WTC11 (cell line): Measurements from ENCODE around the gene PRKAR1B. TPM values are rescaled to one million over a fixed set of nuclear protein-coding genes. Genes with fewer than 3 reads are reported as not detected.

Source experiments
- ATAC-seq: fragments of 200-7000 bp; cut with Tn5 transposase; 2 replicates; pipeline ENCODE4 v1.10.0; 2021; ENCODE audit warnings: mild to moderate bottlenecking, moderate library complexity
- CTCF ChIA-PET: fragments of 300-600 bp; sonication (Branson Sonifier 250); formaldehyde crosslinking; loops from one replicate; lab custom pipeline; 2021; ENCODE audit warnings: antibody characterized with exemption; lab: Charles Lee
- POLR2A ChIA-PET: fragments of 350-600 bp; sonication (Branson Sonifier 250); formaldehyde crosslinking; loops from one replicate; lab custom pipeline; 2021; ENCODE audit warnings: antibody characterized with exemption; lab: Charles Lee
- DNase-seq: peaks from one replicate; pipeline ENCODE4 v3.0.0; 2021; ENCODE audit warnings: low spot score
- H3K27ac Mint-ChIP-seq: 2 replicates; pipeline ENCODE4 v1.8.0; 2021; ENCODE audit warnings: mixed read lengths
- H3K27me3 Mint-ChIP-seq: 2 replicates; pipeline ENCODE4 v1.8.0; 2021; ENCODE audit warnings: low read depth, mild to moderate bottlenecking, moderate library complexity, mixed read lengths
- H3K36me3 Mint-ChIP-seq: 2 replicates; pipeline ENCODE4 v1.8.0; 2021; ENCODE audit warnings: mixed read lengths
- H3K4me1 Mint-ChIP-seq: 2 replicates; pipeline ENCODE4 v1.8.0; 2022; ENCODE audit warnings: mixed read lengths
- H3K4me3 Mint-ChIP-seq: 2 replicates; pipeline ENCODE4 v1.8.0; 2021; ENCODE audit warnings: mild to moderate bottlenecking, moderate library complexity, mixed read lengths
- H3K9me3 Mint-ChIP-seq: 2 replicates; pipeline ENCODE4 v1.8.0; 2021; ENCODE audit warnings: mixed read lengths
- ATF2 ChIP-seq: sonication (generic); formaldehyde crosslinking; IDR thresholded peaks from 2 replicates; pipeline ENCODE4 v1.8.1; 2022; ENCODE audit warnings: low read depth, missing genetic modification reagents, borderline replicate concordance
- CBFB ChIP-seq: sonication (generic); formaldehyde crosslinking; IDR thresholded peaks from 2 replicates; pipeline ENCODE4 v1.8.1; 2022; ENCODE audit warnings: mild to moderate bottlenecking, low read depth, missing genetic modification reagents
- CREB1 ChIP-seq: sonication (generic); formaldehyde crosslinking; IDR thresholded peaks from 2 replicates; pipeline ENCODE4 v1.8.0; 2023; ENCODE audit warnings: mild to moderate bottlenecking, missing genetic modification reagents
- CREM ChIP-seq: sonication (generic); formaldehyde crosslinking; IDR thresholded peaks from 2 replicates; pipeline ENCODE4 v1.8.1; 2022; ENCODE audit warnings: mild to moderate bottlenecking, missing genetic modification reagents, moderate library complexity
- E2F5 ChIP-seq: sonication (generic); formaldehyde crosslinking; IDR thresholded peaks from 2 replicates; pipeline ENCODE4 v1.8.1; 2022; ENCODE audit warnings: mild to moderate bottlenecking, moderate library complexity, missing genetic modification reagents
- ELF4 ChIP-seq: sonication (generic); formaldehyde crosslinking; IDR thresholded peaks from 2 replicates; pipeline ENCODE4 v1.8.1; 2022; ENCODE audit warnings: low read depth, mild to moderate bottlenecking, moderate library complexity, missing genetic modification reagents
- ERG ChIP-seq: fragments of 250-450 bp; sonication (Bioruptor Pico); IDR thresholded peaks from 2 replicates; pipeline ENCODE4 v1.8.0; 2021; ENCODE audit warnings: mild to moderate bottlenecking
- ESRRA ChIP-seq: sonication (generic); formaldehyde crosslinking; IDR thresholded peaks from 2 replicates; pipeline ENCODE4 v1.8.1; 2022; ENCODE audit warnings: mild to moderate bottlenecking, missing genetic modification reagents, borderline replicate concordance
- FOXK1 ChIP-seq: sonication (generic); formaldehyde crosslinking; IDR thresholded peaks from 2 replicates; pipeline ENCODE4 v1.8.0; 2022; ENCODE audit warnings: mild to moderate bottlenecking, moderate library complexity, missing genetic modification reagents
- HMGXB4 ChIP-seq: sonication (generic); formaldehyde crosslinking; IDR thresholded peaks from 2 replicates; pipeline ENCODE4 v1.8.1; 2023; ENCODE audit warnings: mild to moderate bottlenecking, moderate library complexity, missing genetic modification reagents
- NFATC4 ChIP-seq: fragments of 250-450 bp; sonication (Bioruptor Pico); IDR thresholded peaks from 2 replicates; pipeline ENCODE4 v1.9.0; 2021; ENCODE audit warnings: mild to moderate bottlenecking
- TCF7 ChIP-seq: sonication (generic); formaldehyde crosslinking; IDR thresholded peaks from 2 replicates; pipeline ENCODE4 v1.8.0; 2022; ENCODE audit warnings: mild to moderate bottlenecking, low read depth, missing genetic modification reagents, moderate library complexity
- TP53 ChIP-seq: sonication (generic); formaldehyde crosslinking; IDR thresholded peaks from 2 replicates; pipeline ENCODE4 v1.8.1; 2023; ENCODE audit warnings: mild to moderate bottlenecking, missing genetic modification reagents
- ZBTB43 ChIP-seq: sonication (generic); formaldehyde crosslinking; IDR thresholded peaks from 2 replicates; pipeline ENCODE4 v1.8.1; 2023; ENCODE audit warnings: mild to moderate bottlenecking, missing genetic modification reagents
- ZNF121 ChIP-seq: sonication (generic); formaldehyde crosslinking; IDR thresholded peaks from 2 replicates; pipeline ENCODE4 v1.8.0; 2023; ENCODE audit warnings: missing genetic modification reagents
- ZNF416 ChIP-seq: fragments of 250-450 bp; sonication (Bioruptor Pico); IDR thresholded peaks from 2 replicates; pipeline ENCODE4 v1.9.0; 2021; ENCODE audit warnings: mild to moderate bottlenecking, inconsistent platforms
- ZNF512 ChIP-seq: sonication (generic); formaldehyde crosslinking; IDR thresholded peaks from 2 replicates; pipeline ENCODE4 v1.8.1; 2022; ENCODE audit warnings: missing genetic modification reagents, borderline replicate concordance
- total RNA-seq: library from RNA; stranded (reverse); gene quantifications from 3 replicates; pipeline ENCODE4 v1.2.3, GENCODE V29; 2021
- TF ChIP-seq, protein P1 (sequence below): sonication (generic); formaldehyde crosslinking; conservative IDR thresholded peaks from 2 replicates; pipeline ENCODE4 v1.8.1; 2023; ENCODE audit warnings: mild to moderate bottlenecking, low read depth, missing genetic modification reagents, moderate library complexity
- TF ChIP-seq, protein P2 (sequence below): fragments of 250-450 bp; sonication (Bioruptor Pico); IDR thresholded peaks from 2 replicates; pipeline ENCODE4 v1.9.0; 2021; ENCODE audit warnings: mild to moderate bottlenecking

PRKAR1B gene
- total RNA-seq, 1 experiment from 2014 or later = 43.6 TPM

GRCh38 chr7:760006-760405 lies 32.9 kb upstream of the PRKAR1B start (continued):
- TF ChIP-seq ZBTB43 (CRISPR knock-in tag) (no peak), NFATC4 (no peak), ELF4 (no peak), E2F5 (CRISPR knock-in tag) (no peak), ESRRA (CRISPR knock-in tag) (no peak), ZNF512 (CRISPR knock-in tag) (no peak), TCF7 (CRISPR knock-in tag) (no peak)
- TF ChIP-seq, protein P1, sequence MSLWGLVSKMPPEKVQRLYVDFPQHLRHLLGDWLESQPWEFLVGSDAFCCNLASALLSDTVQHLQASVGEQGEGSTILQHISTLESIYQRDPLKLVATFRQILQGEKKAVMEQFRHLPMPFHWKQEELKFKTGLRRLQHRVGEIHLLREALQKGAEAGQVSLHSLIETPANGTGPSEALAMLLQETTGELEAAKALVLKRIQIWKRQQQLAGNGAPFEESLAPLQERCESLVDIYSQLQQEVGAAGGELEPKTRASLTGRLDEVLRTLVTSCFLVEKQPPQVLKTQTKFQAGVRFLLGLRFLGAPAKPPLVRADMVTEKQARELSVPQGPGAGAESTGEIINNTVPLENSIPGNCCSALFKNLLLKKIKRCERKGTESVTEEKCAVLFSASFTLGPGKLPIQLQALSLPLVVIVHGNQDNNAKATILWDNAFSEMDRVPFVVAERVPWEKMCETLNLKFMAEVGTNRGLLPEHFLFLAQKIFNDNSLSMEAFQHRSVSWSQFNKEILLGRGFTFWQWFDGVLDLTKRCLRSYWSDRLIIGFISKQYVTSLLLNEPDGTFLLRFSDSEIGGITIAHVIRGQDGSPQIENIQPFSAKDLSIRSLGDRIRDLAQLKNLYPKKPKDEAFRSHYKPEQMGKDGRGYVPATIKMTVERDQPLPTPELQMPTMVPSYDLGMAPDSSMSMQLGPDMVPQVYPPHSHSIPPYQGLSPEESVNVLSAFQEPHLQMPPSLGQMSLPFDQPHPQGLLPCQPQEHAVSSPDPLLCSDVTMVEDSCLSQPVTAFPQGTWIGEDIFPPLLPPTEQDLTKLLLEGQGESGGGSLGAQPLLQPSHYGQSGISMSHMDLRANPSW (CRISPR knock-in tag) = no peak

GRCh38 chr7:759569-759968 lies 32.5 kb upstream of the PRKAR1B start:
- CTCF ChIA-PET = no interaction called here
- H3K9me3 Mint-ChIP-seq = no peaks in the 10 kb centered on the region
- no peak overlapping the region for H3K4me3 Mint-ChIP-seq
- H3K27me3 Mint-ChIP-seq = no peaks in the 10 kb centered on the region
- DNase-seq (no peak), ATAC-seq (no peak)
- no peaks in the 10 kb centered on the region for H3K4me1 Mint-ChIP-seq
- POLR2A ChIA-PET = interaction anchor here (0.6 kb wide), 1 partner anchor 49 kb away, joined by 7 read pairs; no protein-coding TSS in a partner anchor
- no peak for TF ChIP-seq TP53 (CRISPR knock-in tag)
- TF ChIP-seq ZNF416 (CRISPR knock-in tag) = no peak
- TF ChIP-seq CREB1 (CRISPR knock-in tag) = no peak
- no peak for TF ChIP-seq ATF2 (CRISPR knock-in tag)
- no peak for TF ChIP-seq HMGXB4 (CRISPR knock-in tag)
- TF ChIP-seq, all 79 proteins: peak for 0
- Mint-ChIP-seq H3K36me3 (peaks cover 56% of the 10 kb centered on the region), H3K27ac (no peak overlapping the region)

- no peak for ATAC-seq
- no peaks in the 10 kb centered on the region for H3K9me3 Mint-ChIP-seq
- H3K4me1 Mint-ChIP-seq = no peaks in the 10 kb centered on the region
- H3K27me3 Mint-ChIP-seq = no peaks in the 10 kb centered on the region
- DNase-seq = no peak
- POLR2A ChIA-PET = no interaction called here
- CTCF ChIA-PET = interaction anchor here (1.1 kb wide), 1 partner anchor 436 kb away, joined by 3 read pairs; no protein-coding TSS in a partner anchor
- no peak overlapping the region for H3K4me3 Mint-ChIP-seq
- no peak overlapping the region for H3K27ac Mint-ChIP-seq
- H3K36me3 Mint-ChIP-seq = peaks cover 53% of the 10 kb centered on the region
- TF ChIP-seq ZNF121 (CRISPR knock-in tag) (no peak), ERG (CRISPR knock-in tag) (no peak), CBFB (no peak), ESRRA (CRISPR knock-in tag) (no peak), FOXK1 (no peak), CREM (CRISPR knock-in tag) (no peak)
- TF ChIP-seq, protein P2, sequence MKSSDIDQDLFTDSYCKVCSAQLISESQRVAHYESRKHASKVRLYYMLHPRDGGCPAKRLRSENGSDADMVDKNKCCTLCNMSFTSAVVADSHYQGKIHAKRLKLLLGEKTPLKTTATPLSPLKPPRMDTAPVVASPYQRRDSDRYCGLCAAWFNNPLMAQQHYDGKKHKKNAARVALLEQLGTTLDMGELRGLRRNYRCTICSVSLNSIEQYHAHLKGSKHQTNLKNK (CRISPR knock-in tag) = no peak
These were observed 30.7 kb upstream of the PRKAR1B start for GRCh38 chr7:757741-758163.
